Epidermal melanocyte (primary cell): Measurements from ENCODE around the gene ZNF581.

Source experiments
- DNase-seq: peaks from one replicate; pipeline ENCODE4 v3.0.0; 2011; ENCODE audit warnings: low spot score; ENCODE audit not compliant: insufficient read length

ZNF581 gene

GRCh38 chr19:55693336-55693974 is 50.0 kb downstream of the ZNF581 start:
- DNase-seq = no peak

GRCh38 chr19:55694241-55694655 is 50.8 kb downstream of the ZNF581 start:
- DNase-seq = no peak

- DNase-seq = no peak
Observed at GRCh38 chr19:55694656-55695491, 51.4 kb downstream of the ZNF581 start.
